Stimulated activated CD4-positive, alpha-beta T cell treated with anti-CD3 and anti-CD28 coated beads, Interleukin-15, amount 100 ng/mL, for 48 hours (primary cell): ENCODE data around the gene PROSER2.

ENCODE experiments used
- DNase-seq, 2 donors: peaks; one replicate each; pipeline ENCODE4 v3.0.0-alpha.2; 2020; ENCODE audit warnings: low read depth in 2 of 2

PROSER2 gene

GRCh38 chr10:11906714-11907113 is 83.6 kb downstream of the PROSER2 start:
- no peak for DNase-seq

GRCh38 chr10:11907914-11908313 is 84.8 kb downstream of the PROSER2 start:
- DNase-seq: no peak

GRCh38 chr10:11908536-11908935 is 85.4 kb downstream of the PROSER2 start:
- no peak for DNase-seq

GRCh38 chr10:11908991-11909390 is 85.8 kb downstream of the PROSER2 start:
- DNase-seq: no peak

GRCh38 chr10:11909618-11910017 is 86.5 kb downstream of the PROSER2 start:
- no peak for DNase-seq

GRCh38 chr10:11910102-11910501 is 86.9 kb downstream of the PROSER2 start:
- no peak for DNase-seq

GRCh38 chr10:11913079-11913641 is 90.0 kb downstream of the PROSER2 start:
- no peak for DNase-seq

GRCh38 chr10:11918384-11918783 is 95.2 kb downstream of the PROSER2 start:
- no peak for DNase-seq

- DNase-seq: no peak
Observed at GRCh38 chr10:11919271-11919670, 96.1 kb downstream of the PROSER2 start.
